ENCODE results near the gene MYB. TPM values are rescaled to one million over a fixed set of nuclear protein-coding genes. Genes with fewer than 3 reads are reported as not detected.

The MYB gene
- total and polyA plus RNA-seq, 2 experiments from 2014 or later = 4.2 to 7.9 TPM

- no peak for TF ChIP-seq ZNF462 (CRISPR knock-in tag; IDR thresholded peaks at IDR 0.05)
- TF ChIP-seq ETS1 (IDR thresholded peaks at IDR 0.05) = no peak
- no peak for TF ChIP-seq NANOG (IDR thresholded peaks at IDR 0.05; ENCODE audit: borderline replicate concordance)
- no peak for TF ChIP-seq CREB1 (CRISPR knock-in tag; IDR thresholded peaks at IDR 0.05; ENCODE audit: low read depth)
- no peak for TF ChIP-seq POLR2AphosphoS5 (IDR thresholded peaks at IDR 0.05; ENCODE audit: low read depth)
- no peak for TF ChIP-seq CTCF (conservative IDR thresholded peaks at IDR 0.05; ENCODE audit: low read depth in 2 of 2)
Measured at GRCh38 chr6:135233686-135234491, 52.8 kb downstream of the MYB start (continued).

Data from GM23338 (cell line).